Kidney (tissue), 14 donors: Measurements from ENCODE around the gene FER1L5. TPM values are rescaled to one million over a fixed set of nuclear protein-coding genes. Genes with fewer than 3 reads are reported as not detected.

Source experiments
- DNase-seq, 5 donors: peaks; one replicate each; pipeline ENCODE4 v3.0.0-alpha.2; 2013 to 2020
- FAIRE-seq: peaks from 2 replicates; lab custom pipeline; 2012; peaks lifted over from hg19 to GRCh38; lab: Jason Lieb, UNC
- H3K27ac ChIP-seq, 2 donors: one replicate each; pipeline ENCODE4 v1.7.0; 2013; ENCODE audit warnings: low read depth in 2 of 2, low read length in 2 of 2, inconsistent platforms in 1 of 2
- H3K27me3 ChIP-seq: one replicate; pipeline ENCODE4 v1.7.1; 2013; ENCODE audit warnings: low read length, inconsistent platforms; ENCODE audit not compliant: control insufficient read depth, insufficient read depth
- H3K36me3 ChIP-seq, 3 donors: one replicate each; pipeline versions ENCODE4 v1.7.0 to v1.7.1; 2013; ENCODE audit warnings: low read length in 3 of 3, control low read depth in 1 of 3, inconsistent platforms in 1 of 3; ENCODE audit not compliant: insufficient read depth in 3 of 3, control insufficient read depth in 2 of 3
- H3K4me1 ChIP-seq, 3 donors: one replicate each; pipeline versions ENCODE4 v1.7.0 to v1.7.1; 2013; ENCODE audit warnings: low read length in 3 of 3, inconsistent platforms in 1 of 3, low read depth in 1 of 3; ENCODE audit not compliant: control insufficient read depth in 2 of 3, insufficient read depth in 2 of 3
- H3K4me3 ChIP-seq, 3 donors: one replicate each; pipeline versions ENCODE4 v1.7.0 to v1.8.1; 2013; ENCODE audit warnings: low read length in 3 of 3, control low read depth in 1 of 3, inconsistent platforms in 1 of 3
- H3K9ac ChIP-seq, 3 donors: one replicate each; pipeline versions ENCODE4 v1.7.0 to v1.7.1; 2013; ENCODE audit warnings: low read length in 3 of 3, control low read depth in 1 of 3, inconsistent platforms in 1 of 3
- H3K9me3 ChIP-seq, 3 donors: one replicate each; pipeline versions ENCODE4 v1.7.0 to v1.7.1; 2013; ENCODE audit warnings: low read length in 3 of 3, control low read depth in 1 of 3, inconsistent platforms in 1 of 3; ENCODE audit not compliant: control insufficient read depth in 2 of 3, insufficient read depth in 1 of 3
- intact Hi-C: fragments of 100-400 bp; cut with DNase I; formaldehyde crosslinking; loops from one replicate; pipeline ENCODE4 v1.11.1; 2022
- polyA plus RNA-seq: library from polyadenylated mRNA; stranded (reverse); fragments of 350-450 nt; fragmentation: Illumina TruSeq; extraction: RNeasy Lipid Tissue Mini Kit (QIAGEN cat#74804); gene quantifications from one replicate; pipeline ENCODE4 v1.2.3, GENCODE V29; 2014; ENCODE audit warnings: low read depth, low replicate concordance; ENCODE audit not compliant: insufficient read depth
- total RNA-seq: library from RNA; stranded (reverse); fragmentation: NEBNext Ultra II Directional; extraction: Animal tissue kit (Norgen Biotek cat#: 25700); gene quantifications from one replicate; pipeline ENCODE4 v1.2.1, GENCODE V29; 2021
- TF ChIP-seq, protein P1 (sequence below): IDR thresholded peaks from 3 replicates; pipeline ENCODE4 v1.5.1; 2012; ENCODE audit warnings: mild to moderate bottlenecking, moderate library complexity, borderline replicate concordance; ENCODE audit not compliant: insufficient read depth; ENCODE audit errors: extremely low read depth
- donor health status: control.
- donor health status: control.
- donor health status: control.
- donor health status: control.
- donor health status: control.
- donor health status: DM: yes; HTN: yes; CAD: no.
- donor health status: Normal renal cell carcinoma (clear cell type).

The FER1L5 gene
- total and polyA plus RNA-seq, 2 donors from 2014 or later = 0.15 to 1.3 TPM

DNA sequence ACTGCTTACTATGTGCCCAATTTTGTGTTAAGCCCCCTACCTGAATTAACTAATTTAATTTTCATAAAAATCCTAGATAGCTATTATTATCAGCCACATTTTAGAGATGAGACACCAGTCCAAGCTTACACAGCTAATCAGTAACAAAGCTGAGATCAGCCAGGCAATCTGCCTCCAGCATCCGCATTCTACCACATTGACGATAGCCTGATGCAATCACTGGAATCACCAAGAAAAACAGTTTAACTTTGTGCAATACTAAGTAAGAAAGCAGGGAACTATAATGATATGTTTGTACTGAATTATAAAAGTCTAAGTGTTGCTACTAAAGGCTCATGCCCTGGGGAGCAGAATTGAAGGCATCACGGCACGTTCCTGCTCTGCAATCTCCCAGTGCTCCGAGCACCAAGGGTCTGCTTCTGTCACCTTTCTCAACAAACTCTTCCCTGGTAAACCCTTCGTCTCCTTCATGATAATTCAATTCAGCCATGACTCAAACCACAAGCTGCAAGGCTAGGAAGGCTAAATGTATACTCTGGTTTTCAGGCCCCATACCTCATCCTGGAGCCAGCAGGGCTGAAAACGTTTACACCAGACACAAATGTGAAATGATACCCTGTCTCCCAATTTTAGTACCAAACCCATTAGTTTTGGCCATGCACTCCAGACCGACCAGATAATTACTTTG lies 23.8 kb upstream of the FER1L5 start:
- TF ChIP-seq, protein P1, sequence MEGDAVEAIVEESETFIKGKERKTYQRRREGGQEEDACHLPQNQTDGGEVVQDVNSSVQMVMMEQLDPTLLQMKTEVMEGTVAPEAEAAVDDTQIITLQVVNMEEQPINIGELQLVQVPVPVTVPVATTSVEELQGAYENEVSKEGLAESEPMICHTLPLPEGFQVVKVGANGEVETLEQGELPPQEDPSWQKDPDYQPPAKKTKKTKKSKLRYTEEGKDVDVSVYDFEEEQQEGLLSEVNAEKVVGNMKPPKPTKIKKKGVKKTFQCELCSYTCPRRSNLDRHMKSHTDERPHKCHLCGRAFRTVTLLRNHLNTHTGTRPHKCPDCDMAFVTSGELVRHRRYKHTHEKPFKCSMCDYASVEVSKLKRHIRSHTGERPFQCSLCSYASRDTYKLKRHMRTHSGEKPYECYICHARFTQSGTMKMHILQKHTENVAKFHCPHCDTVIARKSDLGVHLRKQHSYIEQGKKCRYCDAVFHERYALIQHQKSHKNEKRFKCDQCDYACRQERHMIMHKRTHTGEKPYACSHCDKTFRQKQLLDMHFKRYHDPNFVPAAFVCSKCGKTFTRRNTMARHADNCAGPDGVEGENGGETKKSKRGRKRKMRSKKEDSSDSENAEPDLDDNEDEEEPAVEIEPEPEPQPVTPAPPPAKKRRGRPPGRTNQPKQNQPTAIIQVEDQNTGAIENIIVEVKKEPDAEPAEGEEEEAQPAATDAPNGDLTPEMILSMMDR = no peak
- Histone ChIP-seq H3K36me3 (peaks cover 0 to 27% (median 20%) of the 10 kb centered on the region in 3 donors), H3K9ac (no peak overlapping the region), H3K4me1 (no peaks in the 10 kb centered on the region), H3K27me3 (no peaks in the 10 kb centered on the region), H3K9me3 (no peaks in the 10 kb centered on the region), H3K27ac (no peak overlapping the region), H3K4me3 (no peak overlapping the region)
- DNase-seq (no peak), FAIRE-seq (no peak)
- intact Hi-C loops = no loop called here

DNA sequence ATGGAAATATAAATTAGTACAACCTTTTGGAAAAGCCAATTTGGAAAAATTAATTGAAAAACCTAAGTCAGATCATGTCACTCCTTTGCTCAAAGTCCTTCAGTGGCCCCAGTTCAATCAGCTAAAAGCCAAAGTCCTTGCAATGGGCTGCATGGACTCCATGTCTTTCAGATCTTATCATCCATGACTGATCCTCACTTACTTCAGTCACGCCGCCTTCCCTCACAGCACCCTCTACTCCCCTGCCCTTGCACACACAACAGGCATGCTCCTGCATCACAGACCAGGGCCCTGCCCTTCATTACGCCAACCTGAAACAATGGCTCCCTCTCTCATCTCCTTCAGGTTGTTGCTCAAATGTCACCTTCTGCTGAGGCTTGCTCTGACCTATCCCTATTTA lies 20.0 kb upstream of the FER1L5 start:
- TF ChIP-seq, protein P1 = no peak
- Histone ChIP-seq H3K27me3 (no peaks in the 10 kb centered on the region), H3K9me3 (no peaks in the 10 kb centered on the region), H3K9ac (no peak overlapping the region), H3K27ac (no peak overlapping the region), H3K36me3 (peaks cover 0 to 13% (median 12%) of the 10 kb centered on the region in 3 donors), H3K4me3 (no peak overlapping the region), H3K4me1 (peaks cover 0 to 2% (median 0%) of the 10 kb centered on the region in 3 donors)
- DNase-seq (no peak), FAIRE-seq (no peak)
- intact Hi-C loops = no loop called here

DNA sequence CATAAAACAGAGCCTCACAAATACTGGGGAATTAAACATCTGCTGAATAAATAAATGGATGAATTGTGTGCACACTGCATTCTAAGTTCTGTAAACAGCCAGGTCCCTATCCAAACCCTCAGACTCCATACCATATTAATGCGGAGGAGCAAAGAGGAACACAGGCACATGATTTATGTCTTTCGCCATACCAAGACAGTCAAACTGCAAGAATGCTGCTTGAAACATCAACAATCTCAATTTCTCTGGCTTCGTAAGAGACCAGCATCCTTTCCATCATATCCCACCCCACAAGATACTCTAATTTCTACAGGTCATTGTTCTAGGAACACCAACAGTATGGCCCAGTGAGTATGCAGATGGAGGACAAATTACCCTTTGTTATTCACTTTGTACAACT lies 19.4 kb upstream of the FER1L5 start:
- no peaks in the 10 kb centered on the region for H3K27me3 ChIP-seq
- H3K9ac ChIP-seq = no peak overlapping the region
- FAIRE-seq (no peak), DNase-seq (no peak)
- TF ChIP-seq, protein P1 = no peak
- intact Hi-C loops = no loop called here
- H3K27ac ChIP-seq = no peak overlapping the region
- H3K4me3 ChIP-seq = no peak overlapping the region
- peaks cover 2 to 18% (median 15%) of the 10 kb centered on the region in 3 donors for H3K36me3 ChIP-seq
- peaks cover 0 to 2% (median 0%) of the 10 kb centered on the region in 3 donors for H3K4me1 ChIP-seq
- H3K9me3 ChIP-seq = no peaks in the 10 kb centered on the region
